Dermis blood vessel endothelial cell (primary cell): ENCODE data around the gene PNISR. TPM values are rescaled to one million over a fixed set of nuclear protein-coding genes. Genes with fewer than 3 reads are reported as not detected.

Experiments used
- DNase-seq: peaks from one replicate; pipeline ENCODE4 v3.0.0; 2010
- total RNA-seq: library from RNA; depleted of rRNA; stranded (reverse); fragments of >200 nt; gene quantifications from 2 replicates; pipeline ENCODE4 v1.2.3, GENCODE V29; 2014

The PNISR gene
- total RNA-seq, 1 donor from 2014 or later, result 73.7 TPM

DNA sequence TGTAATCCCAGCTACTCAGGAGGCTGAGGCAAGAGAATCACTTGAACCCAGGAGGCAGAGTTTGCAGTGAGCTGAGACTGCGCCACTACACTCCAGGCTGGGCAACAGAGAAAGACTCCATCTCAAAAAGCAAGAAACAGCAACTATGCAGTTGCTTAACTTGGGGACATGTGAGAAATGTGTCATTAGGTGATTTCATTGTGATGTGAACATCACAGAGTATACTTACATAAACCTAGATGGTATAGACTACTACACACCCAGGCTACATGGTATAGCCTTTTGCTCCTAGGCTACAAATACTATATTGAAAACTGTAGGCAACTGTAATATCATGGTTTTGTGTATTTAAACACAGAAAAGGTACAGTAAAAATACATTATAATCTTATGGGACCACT lies 27.8 kb downstream of the PNISR start:
- no peak for DNase-seq

DNA sequence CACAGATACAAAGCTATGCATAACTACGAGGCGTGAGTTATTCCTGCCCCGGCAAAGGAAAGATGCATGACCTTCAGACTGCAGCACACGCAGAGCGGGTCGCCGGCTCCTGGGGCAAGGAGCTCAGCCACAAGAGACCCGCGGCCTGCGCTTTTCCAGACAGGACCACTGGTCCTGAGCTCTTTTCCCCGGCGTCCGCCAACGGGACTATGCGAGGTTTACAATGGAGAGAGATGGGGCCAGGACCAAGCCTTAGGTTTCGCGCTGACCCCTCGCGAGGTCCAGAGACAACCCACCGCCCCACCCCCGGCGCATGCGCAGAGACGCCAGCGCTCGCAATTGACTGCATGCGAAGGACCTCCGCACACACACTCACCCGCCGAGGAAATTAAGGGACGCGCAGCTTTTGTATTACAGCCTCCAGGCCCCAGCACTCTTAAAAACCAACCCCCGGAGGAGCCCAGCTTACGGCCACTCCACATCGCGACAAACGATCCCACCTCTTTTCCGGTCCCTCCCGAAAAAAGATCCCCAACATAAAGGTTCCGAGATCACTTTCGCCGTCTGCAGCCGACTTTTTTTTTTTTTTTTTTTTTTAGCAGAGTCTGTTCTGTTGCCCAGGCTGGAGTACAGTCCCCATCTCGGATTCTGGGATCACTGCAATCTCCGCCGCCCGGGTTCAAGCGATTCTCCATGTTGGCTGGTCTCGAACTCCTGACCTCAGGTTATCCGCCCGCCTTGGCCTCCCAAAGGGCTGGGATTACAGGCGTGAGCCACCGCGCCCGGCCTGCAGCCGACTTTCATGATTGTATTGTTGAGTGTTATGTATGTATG lies 31.2 kb downstream of the PNISR start, which contains the start of gene COQ3:
Gene COQ3, minus strand, starts transcription at position 498 of the 834 bp plus-strand sequence. Its CDS starts 16 bp downstream, at position 482.
- peak; percentile 85 for DNase-seq

DNA sequence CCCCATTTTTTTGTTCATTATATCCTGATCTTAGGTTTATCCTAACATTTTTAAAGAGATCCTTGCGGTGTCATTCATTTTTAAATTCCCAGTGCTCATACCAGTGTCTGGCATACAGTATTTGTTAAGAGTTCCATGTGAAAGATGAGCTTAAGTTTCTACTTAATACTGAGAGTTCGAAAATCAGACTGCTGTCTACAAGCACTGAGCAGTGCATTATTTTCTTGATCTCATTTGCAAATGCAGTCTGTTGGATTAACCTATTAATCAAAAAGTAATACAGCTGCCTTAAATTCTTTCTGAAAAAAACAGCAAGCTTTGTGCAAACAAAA lies 31.8 kb downstream of the PNISR start:
- DNase-seq, result no peak

DNA sequence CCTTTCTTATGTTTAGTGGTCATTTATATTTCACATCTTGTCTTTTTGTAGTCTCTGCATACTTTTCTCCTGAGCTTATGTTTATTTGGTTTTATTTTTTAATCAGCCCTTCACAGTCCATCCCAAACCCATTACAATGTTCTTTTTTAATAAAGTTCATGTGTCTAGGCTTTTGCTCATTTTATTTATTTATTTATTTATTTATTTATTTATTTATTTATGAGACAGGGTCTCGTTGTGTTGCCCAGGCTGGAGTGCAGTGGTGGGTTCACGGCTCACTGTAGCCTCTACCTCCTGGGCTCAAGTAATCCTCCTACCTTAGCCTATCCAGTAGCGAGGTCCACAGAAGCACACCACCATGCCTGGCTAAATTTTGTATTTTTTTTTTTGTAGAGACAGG lies 34.2 kb downstream of the PNISR start:
- DNase-seq, result no peak

DNA sequence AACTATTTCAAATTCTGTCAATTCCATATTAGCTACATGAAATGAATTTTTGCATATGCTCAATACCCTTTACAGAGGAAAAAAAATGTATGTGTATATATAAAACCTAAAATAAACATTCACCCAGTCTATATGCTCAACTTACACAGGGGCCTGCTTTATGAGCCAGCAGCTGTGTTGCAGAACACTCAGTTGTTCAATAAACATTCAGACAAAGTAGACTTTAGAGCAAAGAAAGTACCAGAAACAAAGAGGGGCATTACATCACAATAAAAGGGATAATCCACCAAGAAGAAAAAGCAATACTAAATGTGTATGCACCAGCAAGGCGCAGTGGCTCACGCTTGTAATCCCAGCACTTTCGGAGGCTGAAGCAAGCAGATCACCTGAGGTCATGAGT lies 40.6 kb downstream of the PNISR start:
- DNase-seq, result no peak

DNA sequence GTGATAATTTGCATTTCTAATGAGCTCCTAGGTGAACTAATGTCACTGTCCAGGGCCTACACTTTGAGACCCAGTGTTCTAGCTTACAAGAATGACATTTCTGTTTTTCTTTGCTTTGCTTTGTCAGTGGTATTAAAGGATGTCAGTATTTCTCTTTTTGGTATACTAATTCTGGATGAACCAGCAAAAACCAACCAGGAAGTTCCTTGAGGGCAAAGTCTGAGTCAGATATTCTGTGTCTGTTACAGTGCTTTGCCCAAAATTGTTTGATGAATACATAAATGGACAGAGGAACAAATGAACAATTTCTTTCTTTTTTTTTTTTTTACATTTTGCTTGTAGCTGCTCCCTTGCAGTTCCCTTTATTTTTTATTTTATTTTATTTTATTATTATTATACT lies 46.5 kb downstream of the PNISR start:
- no peak for DNase-seq

DNA sequence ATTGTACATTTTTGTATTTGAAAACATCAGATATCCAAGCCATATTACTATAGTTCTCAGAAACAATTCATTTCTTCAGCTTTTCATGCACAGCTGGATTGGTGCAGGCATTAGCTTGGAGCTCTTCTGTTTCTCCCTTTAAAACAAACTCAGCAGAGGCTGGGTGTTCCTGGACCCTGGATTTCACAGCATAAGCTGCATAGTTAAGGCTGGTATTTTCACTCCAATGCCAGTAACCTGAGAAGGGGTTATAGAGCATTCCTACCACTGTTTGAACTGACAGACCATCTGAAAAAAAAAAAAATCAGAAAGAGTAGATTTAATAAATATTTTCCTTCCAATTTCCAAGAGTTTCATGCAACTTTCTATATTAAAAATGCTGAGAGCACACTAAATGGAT lies 55.6 kb downstream of the PNISR start:
- no peak for DNase-seq

DNA sequence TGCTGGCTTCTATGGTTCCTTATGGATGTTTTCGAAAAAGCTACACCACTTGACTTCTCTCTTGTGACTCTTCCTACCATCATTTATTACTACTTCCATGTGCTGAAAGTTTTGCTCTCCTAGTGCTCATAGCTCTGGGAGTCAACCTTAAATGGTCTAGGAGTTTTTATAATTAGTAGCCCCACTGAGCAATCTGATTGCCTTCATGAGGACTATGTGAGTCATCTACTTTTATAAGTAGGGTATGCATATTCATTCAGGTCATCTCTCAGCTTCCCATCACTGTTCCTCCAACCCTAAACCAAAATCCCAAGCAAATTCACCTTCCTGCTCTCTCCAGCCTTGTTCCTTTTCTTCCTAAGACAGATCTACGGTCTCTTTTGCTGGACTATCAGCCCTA lies 58.3 kb downstream of the PNISR start:
- DNase-seq, result no peak

DNA sequence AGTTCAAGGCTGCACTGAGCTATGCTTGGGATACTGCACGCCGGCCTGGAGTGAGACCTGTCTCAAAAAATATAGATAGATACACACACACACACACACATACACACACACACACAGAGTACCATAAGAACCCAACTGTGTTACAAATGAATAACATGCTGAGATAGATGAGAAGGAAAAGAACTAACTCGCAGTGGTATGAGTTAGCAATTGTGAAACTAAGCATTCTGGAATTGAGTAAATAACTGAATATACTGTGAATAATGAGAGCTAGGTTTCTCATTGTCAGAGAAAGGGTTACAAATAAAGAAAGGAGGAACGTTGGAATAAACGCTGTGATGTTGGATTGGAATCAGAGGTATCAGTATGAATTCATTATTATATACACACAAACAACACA lies 61.1 kb downstream of the PNISR start:
- DNase-seq, result no peak

DNA sequence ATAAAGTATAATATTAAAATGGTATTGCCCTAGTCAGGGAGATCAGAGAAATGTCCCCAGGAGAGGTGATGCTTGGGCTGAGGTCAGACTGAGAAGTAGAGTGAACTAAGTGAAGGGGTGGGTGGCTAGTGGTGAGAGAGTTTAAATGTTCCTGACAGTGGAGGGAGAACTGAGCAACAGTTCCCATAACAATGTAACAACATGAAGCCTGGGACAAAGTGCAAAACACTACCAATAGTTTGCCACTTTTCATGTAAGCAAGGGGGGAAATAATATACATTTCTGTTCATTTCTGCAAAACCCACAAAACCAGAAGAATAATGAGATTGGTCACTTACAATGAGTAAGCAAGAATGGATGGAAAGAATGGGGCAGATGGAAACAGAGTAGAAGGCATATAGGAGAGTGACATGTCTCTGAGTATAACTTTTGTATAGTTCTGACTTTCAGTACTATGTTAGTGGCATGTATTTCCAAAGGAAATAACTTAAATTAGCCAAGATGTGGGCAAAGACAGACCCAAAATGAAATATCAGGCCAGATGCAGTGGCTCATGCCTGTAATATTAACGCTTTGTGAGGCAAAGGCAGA lies 62.3 kb downstream of the PNISR start:
- DNase-seq, result no peak

DNA sequence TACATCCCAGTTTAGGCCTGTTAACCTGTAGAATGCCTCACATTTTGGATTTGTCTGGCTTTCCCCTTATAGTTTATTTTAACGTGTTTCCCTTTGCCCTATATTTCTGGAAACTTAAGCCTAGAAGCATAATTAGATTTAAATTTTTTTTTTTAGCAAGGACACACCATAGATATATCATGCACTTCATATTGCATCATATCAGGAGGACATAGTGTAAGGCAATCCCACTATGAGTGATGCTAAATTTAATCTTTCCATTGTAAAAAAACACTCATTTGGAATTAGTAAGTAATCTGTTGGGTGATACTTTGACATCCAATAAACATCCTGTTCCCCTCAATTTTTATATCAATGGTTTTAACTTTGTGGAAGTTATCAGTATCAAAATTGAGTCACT lies 65.3 kb downstream of the PNISR start:
- no peak for DNase-seq

DNA sequence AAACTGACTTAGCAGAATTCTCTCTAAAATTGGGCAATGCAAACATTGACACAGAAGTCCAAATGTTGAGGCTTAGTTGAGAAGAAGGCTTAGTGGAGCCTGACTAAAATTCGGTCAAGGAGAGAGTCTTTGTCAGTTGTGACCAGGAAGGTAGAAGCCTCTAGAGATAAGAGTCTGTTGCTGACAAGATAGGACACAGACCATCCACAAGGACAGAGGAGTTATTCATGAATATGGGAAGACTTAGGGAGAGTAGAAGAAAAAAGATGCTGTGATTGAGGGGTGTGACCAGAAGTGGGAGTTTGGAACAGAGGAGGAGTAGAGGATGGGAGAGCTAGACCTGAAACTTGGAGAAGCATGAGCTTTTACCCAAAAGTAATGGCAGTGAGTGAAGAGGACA lies 68.5 kb downstream of the PNISR start:
- DNase-seq, result no peak

DNA sequence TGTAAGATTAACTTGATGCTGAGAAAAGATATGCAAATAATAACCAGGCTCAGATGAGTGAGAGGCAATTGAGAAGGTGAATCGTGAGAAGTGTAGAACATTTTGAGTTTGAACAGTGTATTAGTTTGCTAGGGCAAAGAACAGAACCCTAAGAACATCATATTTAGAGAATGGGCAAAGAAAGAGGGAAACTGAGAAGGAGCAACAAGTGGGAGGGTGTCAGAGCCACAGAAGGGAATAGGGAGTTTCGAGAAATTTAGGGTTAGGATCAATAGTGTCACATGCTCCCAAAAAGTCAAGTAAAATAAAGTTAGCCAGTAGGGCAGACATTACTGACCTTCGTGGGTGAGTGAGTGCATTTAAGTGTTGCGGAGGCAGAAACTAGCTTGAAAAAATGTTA lies 70.1 kb downstream of the PNISR start:
- DNase-seq, result no peak

DNA sequence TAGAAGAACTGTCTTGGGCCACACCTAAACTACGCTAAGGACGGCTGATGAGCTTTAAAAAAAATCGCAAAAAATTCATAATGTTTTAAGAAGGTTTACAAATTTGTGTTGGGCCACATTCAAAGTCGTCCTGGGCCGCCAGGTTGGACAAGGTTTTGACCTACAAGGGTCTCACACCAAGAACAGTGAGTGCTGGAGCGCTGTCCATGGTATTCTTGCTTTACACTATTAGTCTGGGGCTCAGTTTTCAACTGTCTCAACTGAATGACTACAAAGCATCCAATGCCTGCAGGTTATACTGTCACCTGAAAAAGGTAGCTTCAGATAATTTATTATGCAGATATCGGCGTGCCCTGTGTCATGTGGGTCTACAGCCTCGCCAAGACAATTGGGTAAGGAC lies 72.0 kb downstream of the PNISR start:
- DNase-seq, result peak; percentile 22

DNA sequence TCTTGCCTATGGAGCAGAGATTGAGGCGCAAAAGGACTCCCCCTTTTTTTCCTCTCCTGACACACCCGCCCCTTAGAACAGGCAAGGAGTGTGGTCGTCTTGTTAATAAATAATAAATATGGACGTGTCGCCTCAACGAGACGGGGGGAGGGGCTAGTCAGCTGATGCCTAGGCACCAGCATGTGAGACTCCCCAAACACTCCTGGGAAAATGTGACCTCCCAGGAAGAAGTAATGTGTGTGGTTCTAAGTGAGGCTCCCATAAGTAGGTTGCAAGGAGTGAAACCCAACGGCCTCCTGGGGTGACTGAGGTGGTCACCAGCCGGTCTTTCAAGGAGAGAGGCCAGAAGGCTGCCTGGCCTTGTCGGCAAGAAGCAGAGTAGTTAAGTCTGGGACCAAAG lies 74.5 kb downstream of the PNISR start:
- no peak for DNase-seq

DNA sequence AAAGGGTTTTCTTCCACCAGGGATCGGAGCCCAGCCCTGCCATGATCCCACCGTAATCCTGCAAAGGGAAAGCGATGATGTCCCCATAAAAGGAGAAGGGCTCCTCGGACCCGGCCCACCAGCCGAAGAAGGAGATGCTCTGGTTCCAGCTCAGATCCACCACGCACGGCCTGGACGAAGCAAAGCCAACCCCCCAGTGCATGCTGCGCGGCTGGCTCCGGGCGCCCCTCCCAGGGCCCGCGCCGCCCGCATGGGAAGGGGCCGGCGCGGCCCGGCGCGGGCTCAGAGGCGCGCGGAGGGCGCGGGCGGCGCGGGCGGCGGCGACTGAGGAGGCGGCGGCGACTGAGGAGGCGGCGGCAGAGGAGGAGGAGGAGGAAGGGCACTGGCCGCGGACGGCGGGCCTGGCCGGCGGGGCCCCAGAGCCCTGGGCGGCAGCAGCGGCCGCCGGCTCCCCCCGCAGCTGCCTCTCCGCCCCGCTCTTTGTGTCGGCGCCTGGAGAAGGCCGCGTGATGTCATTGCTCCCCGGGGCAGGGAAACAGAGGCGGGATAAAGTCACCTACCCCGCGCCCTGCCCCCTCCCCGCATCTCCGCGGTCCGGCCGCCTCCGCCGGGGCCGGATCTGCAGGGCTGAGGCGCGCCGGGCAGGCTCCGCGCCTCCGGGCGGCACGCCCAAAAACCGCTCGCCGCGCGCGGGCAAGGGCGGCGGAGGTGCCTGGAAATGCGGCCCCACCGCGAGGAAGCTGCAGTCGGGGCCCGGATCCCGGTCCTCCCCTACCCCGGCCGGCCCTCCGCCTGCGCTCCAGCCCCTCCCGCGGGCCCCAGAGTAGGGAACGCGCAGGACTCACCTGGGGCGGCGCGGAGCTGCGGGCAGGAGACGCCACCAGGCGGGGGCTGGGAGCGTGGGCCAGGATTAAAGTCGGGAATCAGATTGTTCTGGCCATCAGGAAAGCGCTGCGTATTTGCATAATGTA lies 75.7 kb downstream of the PNISR start, which contains the start of gene FAXC:
Gene FAXC, minus strand, starts transcription at position 504 of the 971 bp plus-strand sequence. Its CDS starts 302 bp downstream, at position 202.
- DNase-seq, result peak; percentile 55

DNA sequence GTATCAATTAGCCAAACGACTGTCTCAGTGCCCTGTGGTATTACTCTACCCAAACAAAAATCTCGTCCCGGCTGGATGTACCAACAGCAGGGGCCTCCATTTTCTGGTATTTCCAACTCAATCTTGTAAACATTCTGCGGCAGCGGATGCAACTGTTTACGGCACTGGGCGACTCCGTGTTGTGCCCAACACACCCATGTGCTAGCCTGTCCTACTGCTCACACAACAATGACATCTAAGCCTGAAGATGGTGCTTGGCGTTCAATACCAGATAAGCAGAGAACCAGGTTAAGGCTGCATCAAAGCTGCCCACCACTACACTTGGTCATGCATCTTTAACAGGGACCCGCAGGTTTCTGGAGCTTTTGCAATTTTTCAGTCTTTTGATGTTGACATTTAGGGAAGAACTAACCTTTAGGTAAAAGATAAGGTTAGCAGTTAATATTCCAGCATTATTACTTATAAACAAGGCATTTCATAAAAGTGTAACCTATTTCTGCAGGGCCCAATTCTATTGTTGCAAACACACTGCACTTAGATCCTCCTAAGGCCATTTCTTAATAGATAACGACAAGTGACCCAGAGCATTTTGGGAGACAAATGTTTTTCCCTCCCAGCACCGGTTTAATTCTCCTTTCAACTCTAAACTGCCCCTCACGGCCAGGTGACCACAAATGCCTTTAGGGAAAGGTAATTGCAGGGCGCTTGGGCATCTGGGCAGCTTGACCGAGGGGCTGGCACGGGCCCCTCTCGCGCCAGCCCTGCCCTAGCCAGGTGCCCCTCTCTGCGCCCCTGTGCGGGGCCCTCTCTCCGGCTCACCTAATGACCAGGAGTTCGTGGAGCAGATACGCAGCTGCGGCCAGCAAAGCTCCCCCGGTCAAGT lies 76.6 kb downstream of the PNISR start:
- no peak for DNase-seq

Other genes with a start within 250 kb of the PNISR start
- gene FAXC, start 75.6 kb downstream of the PNISR start, total RNA-seq, result 0.34 and 0.56 TPM in 2 replicates
- 2.0 and 4.0 TPM in 2 replicates for gene COQ3, start 31.1 kb downstream of the PNISR start, total RNA-seq
- 19.4 and 31.3 TPM in 2 replicates for gene USP45, start 90.1 kb upstream of the PNISR start, total RNA-seq
- gene CCNC, start 143.4 kb upstream of the PNISR start, total RNA-seq, result 85.4 and 105 TPM in 2 replicates
- gene PRDM13, start 181.5 kb upstream of the PNISR start, total RNA-seq, result not detected in 2 replicates